Pancreas (tissue), 10 donors: ENCODE results near the gene ACAP2. TPM values are rescaled to one million over a fixed set of nuclear protein-coding genes. Genes with fewer than 3 reads are reported as not detected.
"Not testable (repeated sequence)": the region's sequence is repeated elsewhere in the genome, so short reads cannot be mapped to it uniquely, and the experiment has no call there.

ENCODE experiments used
- ATAC-seq, 4 donors: fragments of 200-7000 bp; cut with Tn5 transposase; one replicate each; pipeline versions ENCODE4 v1.8.0 to v1.9.1; 2020; ENCODE audit warnings: mild to moderate bottlenecking in 4 of 4, moderate library complexity in 4 of 4
- DNase-seq, 6 donors: peaks; one replicate each; pipeline ENCODE4 v3.0.0-alpha.2; 2020
- FAIRE-seq: peaks from 2 replicates; lab custom pipeline; 2012; peaks lifted over from hg19 to GRCh38; lab: Jason Lieb, UNC
- H3K27ac ChIP-seq, 4 donors: fragments of 200-600 bp; sonication (generic); 1 replicate in 3 of 4; 2 replicates in 1 of 4; pipeline versions ENCODE4 v1.5.0 to v1.8.0; 2020
- H3K27me3 ChIP-seq, 4 donors: fragments of 200-600 bp; one replicate each; pipeline ENCODE4 v1.8.0; 2021
- H3K36me3 ChIP-seq, 3 donors: fragments of 200-600 bp; sonication (generic) in 1 of 3; one replicate each; pipeline versions ENCODE4 v1.5.0 to v1.8.0; 2020 to 2021
- H3K4me1 ChIP-seq, 3 donors: fragments of 200-600 bp; one replicate each; pipeline ENCODE4 v1.8.0; 2021
- H3K4me3 ChIP-seq, 4 donors: fragments of 200-600 bp; sonication (generic) in 2 of 4; one replicate each; pipeline versions ENCODE4 v1.5.0 to v1.8.0; 2020 to 2021
- H3K9me3 ChIP-seq, 4 donors: fragments of 200-600 bp; one replicate each; pipeline ENCODE4 v1.8.0; 2021
- WGBS, 2 donors: extraction: QIAGEN DNeasy Blood & Tissue Kit; methylation state at CpG; one replicate each; pipeline ENCODE4 v1.1.7; 2013; 5-methylcytosine and 5-hydroxymethylcytosine counted together
- intact Hi-C, 3 donors: fragments of 100-400 bp; cut with DNase I; formaldehyde crosslinking; loops; one replicate each; pipeline versions ENCODE4 v1.11.1 to v1.14.2; 2022
- polyA plus RNA-seq, 2 donors: library from polyadenylated mRNA; stranded (reverse); fragments of 200-250 nt; gene quantifications; one replicate each; pipeline ENCODE4 v1.2.3, GENCODE V29; 2013
- total RNA-seq, 6 donors: library from RNA; stranded (reverse); fragmentation: NEBNext Ultra II Directional in 4 of 6; extraction: Animal tissue kit (Norgen Biotek cat#: 25700) in 4 of 6; gene quantifications; one replicate each; pipeline versions ENCODE4 v1.2.1 to v1.2.4, GENCODE V29; 2021 to 2023
- TF ChIP-seq, protein P1 (sequence below), 4 donors: fragments of 200-600 bp; sonication (generic) in 3 of 4; IDR thresholded peaks; one replicate each; pipeline versions ENCODE4 v1.5.0 to v1.8.0; 2021; ENCODE audit warnings: antibody characterized with exemption in 4 of 4
- donor health status: healthy with polysubstance abuse.
- donor health status: DM: no; HTN: no; CAD: no; lungs with moderate emphysema.
- donor health status: DM: no; HTN: no; CAD: no.
- donor health status: control.
- donor health status: control.
- donor health status: Bipolar disorder and iron deficiency.
- donor health status: DM: yes; HTN: yes; CAD: no.
- donor health status: DM: no; HTN: no; CAD: no.
- donor health status: DM: no; HTN: no; CAD: no.
- donor health status: DM: yes; HTN: yes; CAD: no.

The ACAP2 gene
- total and polyA plus RNA-seq, 8 donors, result 4.2 to 21.1 (median 14.7) TPM

DNA sequence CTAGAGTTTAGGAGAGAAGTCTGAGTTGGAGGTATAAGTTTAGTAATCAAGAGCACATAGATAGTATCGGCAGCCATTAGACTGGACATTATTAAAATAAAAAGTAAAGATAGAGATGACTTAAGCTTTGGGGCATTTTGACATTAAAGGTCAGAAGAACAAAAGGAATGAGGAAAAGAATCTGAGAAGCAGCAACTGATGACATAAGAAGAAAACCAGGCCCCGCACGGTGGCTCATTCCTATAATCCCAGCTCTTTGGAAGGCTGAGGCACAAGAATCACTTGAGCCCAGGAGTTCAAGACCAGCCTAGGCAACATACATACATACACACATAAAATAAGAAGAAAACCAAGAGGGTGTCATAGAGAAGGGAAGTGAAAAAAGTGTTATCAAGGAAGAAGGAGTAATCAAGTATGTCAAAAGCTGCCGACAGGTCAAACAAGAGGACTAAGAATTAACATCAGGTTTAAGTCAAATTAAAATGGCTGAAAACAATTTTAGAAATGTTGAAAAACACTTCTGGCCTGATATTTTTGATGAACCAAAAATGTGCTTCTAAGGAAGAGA is 38.9 kb downstream of the ACAP2 start:
- WGBS, 2 donors, result 92 to 93% methylated on average over 4 of the region's 4 CpGs
- Histone ChIP-seq H3K27ac (no peak overlapping the region), H3K9me3 (no peaks in the 10 kb centered on the region), H3K4me1 (no peaks in the 10 kb centered on the region), H3K36me3 (no peaks in the 10 kb centered on the region), H3K4me3 (no peak overlapping the region), H3K27me3 (no peaks in the 10 kb centered on the region)
- intact Hi-C loops, result no loop called here
- TF ChIP-seq, protein P1, sequence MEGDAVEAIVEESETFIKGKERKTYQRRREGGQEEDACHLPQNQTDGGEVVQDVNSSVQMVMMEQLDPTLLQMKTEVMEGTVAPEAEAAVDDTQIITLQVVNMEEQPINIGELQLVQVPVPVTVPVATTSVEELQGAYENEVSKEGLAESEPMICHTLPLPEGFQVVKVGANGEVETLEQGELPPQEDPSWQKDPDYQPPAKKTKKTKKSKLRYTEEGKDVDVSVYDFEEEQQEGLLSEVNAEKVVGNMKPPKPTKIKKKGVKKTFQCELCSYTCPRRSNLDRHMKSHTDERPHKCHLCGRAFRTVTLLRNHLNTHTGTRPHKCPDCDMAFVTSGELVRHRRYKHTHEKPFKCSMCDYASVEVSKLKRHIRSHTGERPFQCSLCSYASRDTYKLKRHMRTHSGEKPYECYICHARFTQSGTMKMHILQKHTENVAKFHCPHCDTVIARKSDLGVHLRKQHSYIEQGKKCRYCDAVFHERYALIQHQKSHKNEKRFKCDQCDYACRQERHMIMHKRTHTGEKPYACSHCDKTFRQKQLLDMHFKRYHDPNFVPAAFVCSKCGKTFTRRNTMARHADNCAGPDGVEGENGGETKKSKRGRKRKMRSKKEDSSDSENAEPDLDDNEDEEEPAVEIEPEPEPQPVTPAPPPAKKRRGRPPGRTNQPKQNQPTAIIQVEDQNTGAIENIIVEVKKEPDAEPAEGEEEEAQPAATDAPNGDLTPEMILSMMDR (IDR thresholded peaks at IDR 0.05), result no peak
- ATAC-seq (no peak), FAIRE-seq (no peak), DNase-seq (no peak)

DNA sequence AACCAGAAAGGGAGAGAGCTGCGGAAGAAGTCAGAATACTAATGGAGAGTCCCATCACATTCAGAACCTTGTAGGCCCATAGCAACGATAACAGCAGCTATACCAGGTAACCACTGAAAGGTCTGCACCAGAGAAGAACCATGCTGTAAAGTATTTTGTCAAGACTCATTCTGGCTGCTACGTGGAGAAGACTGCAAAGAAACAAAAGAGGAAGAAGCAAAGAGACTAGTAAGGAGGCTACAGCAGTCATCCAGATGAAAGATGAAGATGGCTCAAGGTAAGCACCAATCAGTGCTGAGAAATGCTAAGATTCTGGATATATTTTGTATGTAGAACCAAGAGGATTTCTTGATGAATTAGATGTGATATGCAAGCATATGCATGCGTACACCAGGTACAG is 39.6 kb downstream of the ACAP2 start:
- H3K27ac ChIP-seq, result no peak overlapping the region
- FAIRE-seq, result no peak

DNA sequence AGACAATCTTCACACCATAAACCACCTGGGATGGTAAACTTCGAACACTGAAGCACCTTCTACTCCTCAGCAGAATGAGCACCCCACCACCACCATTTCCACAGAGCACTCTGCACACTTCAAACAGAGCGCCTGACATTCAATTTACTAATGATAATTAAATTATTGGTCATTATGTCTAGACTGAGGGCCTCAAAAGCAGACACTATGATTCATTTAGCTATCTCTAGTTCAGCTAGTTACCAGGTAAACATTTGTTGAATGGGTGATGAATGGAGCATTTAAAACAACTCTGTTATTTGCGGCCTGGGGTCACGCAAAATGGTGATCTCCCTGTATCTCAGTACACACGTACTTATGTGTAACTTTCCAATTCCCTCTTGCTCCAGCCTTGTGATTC is 40.9 kb downstream of the ACAP2 start:
- no peaks in the 10 kb centered on the region for H3K9me3 ChIP-seq
- 83 to 88% methylated on average over 5 of the region's 5 CpGs for WGBS, 2 donors
- FAIRE-seq, result no peak

More for the DNA sequence above, 39.6 kb downstream of the ACAP2 start:
- H3K9me3 ChIP-seq, result no peaks in the 10 kb centered on the region
- no peaks in the 10 kb centered on the region for H3K4me1 ChIP-seq
- TF ChIP-seq, protein P1 (IDR thresholded peaks at IDR 0.05), result no peak
- intact Hi-C loops, result no loop called here
- DNase-seq, result no peak
- no peak for ATAC-seq
- H3K27me3 ChIP-seq, result no peaks in the 10 kb centered on the region
- H3K36me3 ChIP-seq, result no peaks in the 10 kb centered on the region
- 93 to 98% methylated on average over 4 of the region's 4 CpGs for WGBS, 2 donors
- H3K4me3 ChIP-seq, result no peak overlapping the region

DNA sequence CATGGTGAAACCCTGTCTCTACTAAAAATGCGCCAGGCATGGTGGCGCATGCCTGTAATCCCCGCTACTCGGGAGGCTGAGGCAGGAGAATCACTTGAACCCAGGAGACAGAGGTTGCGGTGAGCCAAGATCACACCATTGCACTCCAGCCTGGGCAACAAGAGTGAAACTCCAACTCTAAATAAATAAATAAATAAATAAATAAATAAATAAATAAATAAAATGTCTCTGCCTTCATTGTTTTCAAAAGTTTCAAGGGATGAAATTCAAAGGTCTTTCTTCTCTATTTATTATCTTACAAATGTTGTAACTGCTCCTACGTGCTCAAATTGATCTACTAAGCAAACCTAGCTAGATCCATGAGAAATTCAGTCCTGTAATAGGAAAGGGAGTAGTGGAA is 44.4 kb downstream of the ACAP2 start:
- H3K9me3 ChIP-seq, ATAC-seq, H3K4me3 ChIP-seq, H3K27me3 ChIP-seq, H3K4me1 ChIP-seq, DNase-seq, H3K27ac ChIP-seq, H3K36me3 ChIP-seq, intact Hi-C loops, FAIRE-seq: not testable (repeated sequence)
- 84 to 86% methylated on average over 6 of the region's 6 CpGs for WGBS, 2 donors

More for the DNA sequence above, 40.9 kb downstream of the ACAP2 start:
- intact Hi-C loops, result no loop called here
- TF ChIP-seq, protein P1 (IDR thresholded peaks at IDR 0.05), result no peak
- H3K27me3 ChIP-seq, result no peaks in the 10 kb centered on the region
- peaks cover 0 to 4% (median 0%) of the 10 kb centered on the region in 3 donors for H3K4me1 ChIP-seq
- ATAC-seq (no peak), DNase-seq (no peak)
- no peaks in the 10 kb centered on the region for H3K36me3 ChIP-seq
- H3K4me3 ChIP-seq, result no peak overlapping the region
- H3K27ac ChIP-seq, result no peak overlapping the region

DNA sequence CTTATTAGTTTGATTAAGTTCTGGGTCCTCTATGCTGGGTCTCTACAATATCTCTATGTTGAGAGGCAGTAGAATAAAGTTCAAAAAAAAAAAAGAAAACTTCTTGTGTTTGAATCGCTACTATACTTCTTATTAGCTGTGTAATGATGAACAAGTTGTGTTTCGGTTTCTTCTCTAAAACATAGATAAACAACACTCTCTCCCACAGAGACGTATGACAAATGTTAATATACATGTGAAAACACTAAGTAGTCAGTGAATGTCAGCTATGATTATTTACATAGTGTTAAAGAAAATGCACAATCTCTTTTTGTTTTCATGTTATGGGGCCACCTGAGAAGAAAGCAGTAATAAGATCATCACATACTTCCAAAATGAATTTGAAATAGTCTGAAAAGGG is 45.3 kb downstream of the ACAP2 start:
- no peak for ATAC-seq
- TF ChIP-seq, protein P1 (IDR thresholded peaks at IDR 0.05), result no peak
- WGBS, 2 donors, result 71 to 74% methylated on average over 3 of the region's 3 CpGs
- DNase-seq, result no peak
- FAIRE-seq, result no peak
- no peaks in the 10 kb centered on the region for H3K9me3 ChIP-seq
- H3K4me3 ChIP-seq, result no peak overlapping the region
- no peaks in the 10 kb centered on the region for H3K27me3 ChIP-seq
- H3K4me1 ChIP-seq, result peaks cover 0 to 4% (median 0%) of the 10 kb centered on the region in 3 donors
- H3K27ac ChIP-seq, result no peak overlapping the region
- intact Hi-C loops, result no loop called here
- H3K36me3 ChIP-seq, result no peaks in the 10 kb centered on the region
